Measurements from ENCODE around the gene KDM6B. TPM values are rescaled to one million over a fixed set of nuclear protein-coding genes. Genes with fewer than 3 reads are reported as not detected.
A peak's percentile ranks its signal among the peaks of the same experiment; 100 is the strongest.

KDM6B gene
- total RNA-seq, 1 experiment from 2014 or later: 0.34 TPM

- Histone ChIP-seq H3K27ac (no peak overlapping the region), H3K27me3 (replicated peaks) (peaks cover 14% of the 10 kb centered on the region), H3K4me3 (peak overlapping the region; percentile 49), H3K9me3 (replicated peaks) (no peaks in the 10 kb centered on the region), H3K4me1 (replicated peaks) (peaks cover 35% of the 10 kb centered on the region), H3K36me3 (no peaks in the 10 kb centered on the region)
- no peak for DNase-seq (ENCODE audit: low read depth in 1 of 2, low spot score in 2 of 2)
Measured at GRCh38 chr17:7833011-7833794, 814 bp upstream of the KDM6B start.

DNA sequence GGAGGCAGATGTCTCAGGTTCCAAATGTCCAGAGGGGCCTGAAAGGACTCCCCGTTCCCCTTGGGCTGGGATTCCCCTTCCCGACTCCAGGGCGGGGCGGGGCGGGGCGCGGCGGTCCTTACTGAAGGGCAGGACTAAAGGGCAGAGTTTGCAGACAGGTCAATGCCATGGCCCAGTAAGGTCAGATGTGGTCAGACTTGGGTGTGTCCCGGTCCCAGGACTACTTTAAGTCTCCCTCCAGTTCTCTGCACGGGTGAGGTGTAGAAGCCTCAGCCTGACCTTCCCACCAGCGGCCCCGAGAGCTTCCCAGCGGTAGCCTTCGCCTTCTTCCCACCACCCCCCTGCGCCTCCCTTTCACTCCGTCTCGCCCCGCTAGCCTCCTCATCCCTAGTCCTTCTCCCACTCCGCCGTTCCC, 532 bp downstream of the KDM6B start:
- peak overlapping the region; percentile 49 for H3K4me3 ChIP-seq
- peaks cover 39% of the 10 kb centered on the region for H3K4me1 ChIP-seq (replicated peaks)
- no peaks in the 10 kb centered on the region for H3K36me3 ChIP-seq
- H3K27ac ChIP-seq: peak overlapping the region; percentile 91
- DNase-seq (ENCODE audit: low read depth in 1 of 2, low spot score in 2 of 2): no peak
- no peaks in the 10 kb centered on the region for H3K9me3 ChIP-seq (replicated peaks)
- H3K27me3 ChIP-seq (replicated peaks): peaks cover 7% of the 10 kb centered on the region

- no peaks in the 10 kb centered on the region for H3K9me3 ChIP-seq (replicated peaks)
Measured at GRCh38 chr17:7834957-7835813, 1.2 kb downstream of the KDM6B start.

GRCh38 chr17:7835814-7836595, 2.0 kb downstream of the KDM6B start:
- Histone ChIP-seq H3K9me3 (replicated peaks) (no peaks in the 10 kb centered on the region), H3K4me3 (peak overlapping the region; percentile 49), H3K27ac (peak overlapping the region; percentile 48), H3K4me1 (replicated peaks) (peaks cover 42% of the 10 kb centered on the region), H3K36me3 (no peaks in the 10 kb centered on the region), H3K27me3 (replicated peaks) (peaks cover 6% of the 10 kb centered on the region; the same call in 1 of the 2 replicates)
- peak in 1 of 2 experiments; percentile 57 for DNase-seq (ENCODE audit: low read depth in 1 of 2, low spot score in 2 of 2)

More at GRCh38 chr17:7834957-7835813, 1.2 kb downstream of the KDM6B start:
- Histone ChIP-seq H3K27ac (peak overlapping the region; percentile 91), H3K27me3 (replicated peaks) (peaks cover 6% of the 10 kb centered on the region; the same call in 1 of the 2 replicates), H3K4me3 (peak overlapping the region; percentile 49), H3K36me3 (no peaks in the 10 kb centered on the region), H3K4me1 (replicated peaks) (peaks cover 39% of the 10 kb centered on the region)
- peak; percentile 95 to 96 for DNase-seq (ENCODE audit: low read depth in 1 of 2, low spot score in 2 of 2)

DNA sequence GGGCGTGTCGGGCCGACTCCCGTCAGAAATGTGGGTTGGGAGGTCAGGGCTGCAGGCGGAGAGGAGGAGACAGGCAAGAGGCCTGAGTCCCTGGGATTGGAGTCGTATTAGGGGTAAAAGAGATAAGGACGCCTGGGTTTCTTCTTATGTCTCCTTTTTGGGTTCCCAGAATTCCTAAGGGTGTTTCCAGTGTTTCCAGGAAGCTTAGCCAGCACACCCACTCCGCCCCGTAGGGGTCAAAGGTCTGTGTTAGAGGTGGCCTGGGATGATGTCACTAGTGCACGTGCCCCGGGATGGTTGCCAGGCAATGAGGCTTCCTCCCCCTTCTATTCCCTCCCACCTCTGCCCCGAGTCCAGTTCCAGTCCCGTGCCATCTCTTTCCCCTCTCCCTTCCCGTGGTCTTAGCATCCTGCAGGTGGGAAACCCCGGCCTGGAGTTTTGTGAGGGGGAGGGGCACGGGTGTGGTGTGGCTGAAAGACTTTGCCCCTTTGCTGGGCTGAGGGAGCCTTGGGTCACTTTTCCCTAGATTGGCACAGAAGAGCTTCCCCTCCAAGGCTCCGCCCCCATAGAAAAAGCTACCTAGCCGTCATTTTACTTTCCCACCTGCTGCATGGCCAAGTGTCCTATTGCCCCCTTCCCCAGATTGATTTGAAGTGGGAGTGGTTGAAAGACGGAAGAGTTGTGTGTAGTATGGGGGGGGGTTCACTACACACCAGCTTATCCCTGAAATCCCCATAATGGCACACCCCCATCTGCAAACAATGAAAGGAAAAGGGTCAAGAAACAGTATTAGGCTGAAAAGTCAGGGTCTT, 2.8 kb downstream of the KDM6B start:
- peak; percentile 64 to 81 for DNase-seq (ENCODE audit: low read depth in 1 of 2, low spot score in 2 of 2)
- peaks cover 47% of the 10 kb centered on the region for H3K4me1 ChIP-seq (replicated peaks)

GRCh38 chr17:7837408-7838088, 3.5 kb downstream of the KDM6B start:
- H3K27ac ChIP-seq: no peak overlapping the region
- no peak for DNase-seq (ENCODE audit: low read depth in 1 of 2, low spot score in 2 of 2)
- H3K4me3 ChIP-seq: no peak overlapping the region
- peaks cover 51% of the 10 kb centered on the region for H3K4me1 ChIP-seq (replicated peaks)
- no peaks in the 10 kb centered on the region; the same call in 1 of the 2 replicates for H3K27me3 ChIP-seq (replicated peaks)
- no peaks in the 10 kb centered on the region for H3K9me3 ChIP-seq (replicated peaks)
- no peaks in the 10 kb centered on the region for H3K36me3 ChIP-seq

More for the DNA sequence above, 2.8 kb downstream of the KDM6B start:
- Histone ChIP-seq H3K36me3 (no peaks in the 10 kb centered on the region), H3K27me3 (replicated peaks) (peaks cover 1% of the 10 kb centered on the region; the same call in 1 of the 2 replicates), H3K9me3 (replicated peaks) (no peaks in the 10 kb centered on the region), H3K4me3 (peak overlapping the region; percentile 49), H3K27ac (peak overlapping the region; percentile 48)

GRCh38 chr17:7838090-7839075, 4.4 kb downstream of the KDM6B start:
- H3K36me3 ChIP-seq: no peaks in the 10 kb centered on the region
- no peaks in the 10 kb centered on the region for H3K27me3 ChIP-seq (replicated peaks)
- peaks cover 56% of the 10 kb centered on the region for H3K4me1 ChIP-seq (replicated peaks)
- DNase-seq (ENCODE audit: low read depth in 1 of 2, low spot score in 2 of 2): no peak
- H3K9me3 ChIP-seq (replicated peaks): no peaks in the 10 kb centered on the region
- H3K4me3 ChIP-seq: no peak overlapping the region
- H3K27ac ChIP-seq: no peak overlapping the region

DNA sequence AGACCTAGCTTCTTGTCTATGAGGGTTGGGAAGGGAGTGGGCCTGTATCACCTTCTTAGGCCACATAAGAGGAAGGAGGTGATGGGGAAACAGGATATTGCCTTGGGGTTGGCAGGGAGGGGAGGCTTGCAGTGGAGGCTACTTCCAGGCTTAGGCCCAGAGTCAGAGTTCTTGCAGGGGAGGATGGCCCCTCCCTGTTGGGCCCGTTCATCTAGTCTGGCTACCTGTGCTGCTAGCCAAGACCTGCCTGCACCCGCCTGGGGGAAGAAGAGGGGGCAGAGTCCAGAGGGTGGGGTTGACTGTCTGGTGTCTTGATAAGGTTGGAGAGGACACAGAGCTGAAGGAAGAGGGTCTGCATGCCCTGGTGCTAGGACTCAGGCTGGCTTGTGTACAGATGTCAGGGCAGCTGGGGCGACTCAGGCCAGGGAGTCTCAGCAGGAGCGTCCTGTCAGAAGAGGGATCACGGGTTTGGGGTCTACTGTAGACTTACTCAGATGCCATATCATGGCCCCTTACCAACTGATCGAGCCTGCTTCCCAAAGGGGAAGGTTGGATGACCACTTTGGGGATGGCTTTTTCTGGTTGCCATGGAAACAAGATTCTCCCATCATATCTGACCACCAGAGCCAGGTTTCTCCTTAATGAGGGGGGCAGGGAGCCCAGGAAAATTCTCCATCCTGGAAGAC, 5.3 kb downstream of the KDM6B start:
- no peak overlapping the region for H3K4me3 ChIP-seq
- H3K9me3 ChIP-seq (replicated peaks): no peaks in the 10 kb centered on the region
- H3K27ac ChIP-seq: no peak overlapping the region
- no peaks in the 10 kb centered on the region for H3K27me3 ChIP-seq (replicated peaks)
- no peaks in the 10 kb centered on the region for H3K36me3 ChIP-seq
- peaks cover 52% of the 10 kb centered on the region for H3K4me1 ChIP-seq (replicated peaks)
- DNase-seq (ENCODE audit: low read depth in 1 of 2, low spot score in 2 of 2): no peak

GRCh38 chr17:7839876-7840261, 5.9 kb downstream of the KDM6B start:
- Histone ChIP-seq H3K4me3 (no peak overlapping the region), H3K27ac (no peak overlapping the region), H3K36me3 (no peaks in the 10 kb centered on the region), H3K9me3 (replicated peaks) (no peaks in the 10 kb centered on the region), H3K4me1 (replicated peaks) (peaks cover 46% of the 10 kb centered on the region), H3K27me3 (replicated peaks) (no peaks in the 10 kb centered on the region)
- DNase-seq (ENCODE audit: low read depth in 1 of 2, low spot score in 2 of 2): no peak

GRCh38 chr17:7840441-7840840, 6.4 kb downstream of the KDM6B start:
- Histone ChIP-seq H3K9me3 (replicated peaks) (no peaks in the 10 kb centered on the region), H3K4me3 (no peak overlapping the region), H3K27ac (no peak overlapping the region), H3K36me3 (peaks cover 3% of the 10 kb centered on the region), H3K27me3 (replicated peaks) (no peaks in the 10 kb centered on the region), H3K4me1 (replicated peaks) (peaks cover 48% of the 10 kb centered on the region)
- DNase-seq (ENCODE audit: low read depth in 1 of 2, low spot score in 2 of 2): no peak

DNA sequence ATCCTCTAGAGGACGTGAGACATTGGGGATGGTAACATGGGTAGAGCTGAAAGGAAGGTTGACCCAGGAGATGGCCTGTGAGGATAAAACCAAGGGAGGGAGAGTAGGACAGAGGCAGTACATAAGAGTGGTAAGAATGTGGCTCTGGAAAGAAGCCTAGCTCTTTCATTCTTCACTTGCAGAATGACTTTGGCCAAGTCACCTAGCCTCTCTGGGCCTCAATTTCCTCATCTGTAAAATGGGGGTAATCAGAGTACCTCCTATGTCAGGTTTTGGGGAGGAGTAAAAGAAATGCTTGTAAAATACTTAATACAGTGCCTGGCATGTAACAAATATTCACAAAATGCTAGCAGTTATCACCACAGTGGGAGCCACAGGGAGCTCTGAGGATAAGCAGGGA, 6.9 kb downstream of the KDM6B start:
- H3K27ac ChIP-seq: no peak overlapping the region
- no peak for DNase-seq (ENCODE audit: low read depth in 1 of 2, low spot score in 2 of 2)
- peaks cover 48% of the 10 kb centered on the region for H3K4me1 ChIP-seq (replicated peaks)
- no peaks in the 10 kb centered on the region for H3K9me3 ChIP-seq (replicated peaks)
- H3K27me3 ChIP-seq (replicated peaks): no peaks in the 10 kb centered on the region
- H3K4me3 ChIP-seq: peak overlapping the region; percentile 51; the same call in 1 of the 2 replicates
- peaks cover 5% of the 10 kb centered on the region for H3K36me3 ChIP-seq

Data from SJSA1 (cell line).